ENCODE data around the gene POLR2E.

- TF ChIP-seq CTCF (IDR thresholded peaks at IDR 0.05; ENCODE audit: control extremely low read depth in 1 of 3, insufficient read depth in 1 of 3, low read depth in 1 of 3, low read length in 3 of 3) (no peak), CHD2 (IDR thresholded peaks at IDR 0.05; ENCODE audit: low read length) (no peak), EZH2 (IDR thresholded peaks at IDR 0.05; ENCODE audit: low read depth, low read length, severe bottlenecking) (no peak), EP300 (IDR thresholded peaks at IDR 0.05; ENCODE audit: borderline replicate concordance in 1 of 2, low read depth in 2 of 2, low read length in 2 of 2) (no peak), POLR2AphosphoS5 (IDR thresholded peaks at IDR 0.05; ENCODE audit: low read depth, low read length) (no peak), TAF1 (IDR thresholded peaks at IDR 0.05; ENCODE audit: low read depth, low read length) (no peak), NRF1 (IDR thresholded peaks at IDR 0.05; ENCODE audit: low read depth, low read length) (no peak), CBX5 (IDR thresholded peaks at IDR 0.05; ENCODE audit: low read depth, low read length) (no peak)
Observed at GRCh38 chr19:1103132-1103707, 8.0 kb upstream of the POLR2E start.
